Mesendoderm (in vitro differentiated cells): ENCODE data around the gene PARVA.
A peak's percentile ranks its signal among the peaks of the same experiment; 100 is the strongest.

Experiments
- DNase-seq: peaks from one replicate; pipeline ENCODE4 v3.0.0; 2013
- H2AK5ac ChIP-seq: 2 replicates; pipeline ENCODE4 v1.6.1; 2013; ENCODE audit warnings: low read length, inconsistent platforms
- H2BK120ac ChIP-seq: 2 replicates; pipeline ENCODE4 v1.6.1; 2013; ENCODE audit warnings: low read depth, mild to moderate bottlenecking, low read length, moderate library complexity, mixed read lengths
- H2BK15ac ChIP-seq: replicated peaks from 2 replicates; pipeline ENCODE4 v1.6.1; 2013; ENCODE audit warnings: low read depth, mild to moderate bottlenecking, moderate library complexity
- H2BK5ac ChIP-seq: 2 replicates; pipeline ENCODE4 v1.6.1; 2013; ENCODE audit warnings: low read length, inconsistent platforms
- H3K18ac ChIP-seq: 2 replicates; pipeline ENCODE4 v1.6.1; 2013; ENCODE audit warnings: mild to moderate bottlenecking, low read length, mixed read lengths
- H3K23ac ChIP-seq: one replicate; pipeline ENCODE4 v1.6.1; 2013; ENCODE audit warnings: low read length
- H3K27ac ChIP-seq: 2 replicates; pipeline ENCODE4 v1.5.1; 2013; ENCODE audit warnings: low read depth, mild to moderate bottlenecking, inconsistent platforms, low read length, moderate library complexity
- H3K27me3 ChIP-seq: 2 replicates; pipeline ENCODE4 v1.6.1; 2013; ENCODE audit warnings: low read length, control low read depth, mild to moderate bottlenecking, inconsistent platforms; ENCODE audit not compliant: insufficient read depth, poor library complexity
- H3K36me3 ChIP-seq: 2 replicates; pipeline ENCODE4 v1.6.1; 2013; ENCODE audit warnings: low read length, inconsistent platforms; ENCODE audit not compliant: control insufficient read depth, insufficient read depth
- H3K4ac ChIP-seq: one replicate; pipeline ENCODE4 v1.6.1; 2013; ENCODE audit warnings: low read depth, mild to moderate bottlenecking, low read length, moderate library complexity
- H3K4me1 ChIP-seq: 2 replicates; pipeline ENCODE4 v1.6.1; 2013; ENCODE audit warnings: low read depth, low read length, inconsistent platforms; ENCODE audit not compliant: control insufficient read depth
- H3K4me2 ChIP-seq: 2 replicates; pipeline ENCODE4 v1.6.1; 2013; ENCODE audit warnings: low read length
- H3K4me3 ChIP-seq: 2 replicates; pipeline ENCODE4 v1.5.1; 2013; ENCODE audit warnings: mild to moderate bottlenecking, low read length
- H3K56ac ChIP-seq: one replicate; pipeline ENCODE4 v1.6.1; 2013; ENCODE audit warnings: low read length
- H3K79me1 ChIP-seq: 2 replicates; pipeline ENCODE4 v1.6.1; 2013; ENCODE audit warnings: low read length, inconsistent platforms
- H3K79me2 ChIP-seq: 2 replicates; pipeline ENCODE4 v1.6.1; 2013; ENCODE audit warnings: mild to moderate bottlenecking, low read length; ENCODE audit not compliant: control insufficient read depth, insufficient read depth
- H3K9ac ChIP-seq: 2 replicates; pipeline ENCODE4 v1.6.1; 2013; ENCODE audit warnings: low read length, inconsistent platforms
- H4K5ac ChIP-seq: one replicate; pipeline ENCODE4 v1.6.1; 2013; ENCODE audit warnings: low read length
- H4K8ac ChIP-seq: one replicate; pipeline ENCODE4 v1.6.1; 2013; ENCODE audit warnings: low read depth, mild to moderate bottlenecking, control low read depth, low read length, moderate library complexity
- WGBS: extraction: QIAGEN DNeasy Blood & Tissue Kit; methylation state at CpG from one replicate; pipeline ENCODE4 v1.1.7; 2013; ENCODE audit warnings: low lambda C conversion rate, missing lambda C conversion rate; ENCODE audit not compliant: insufficient coverage; ENCODE audit errors: extremely low coverage; 5-methylcytosine and 5-hydroxymethylcytosine counted together

Gene PARVA

DNA sequence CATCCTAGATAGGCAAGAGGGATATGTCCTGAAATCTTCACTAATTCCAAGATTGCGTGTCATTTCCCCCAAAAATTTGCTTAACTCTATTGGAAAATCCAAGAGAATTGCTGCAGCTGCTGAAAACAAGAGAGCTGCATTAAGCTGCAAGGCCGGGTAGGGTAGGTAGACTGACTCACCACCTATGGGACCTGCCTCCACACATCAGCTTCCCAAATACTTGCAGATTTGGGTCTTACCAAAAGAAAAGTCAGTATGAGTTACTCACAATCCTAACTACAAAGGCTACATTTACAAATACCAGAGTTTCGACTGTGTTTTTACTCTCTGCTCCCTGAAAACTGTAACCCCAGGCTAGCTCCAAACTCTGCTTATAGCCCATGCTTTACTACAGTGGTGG lies 154.3 kb downstream of the PARVA start:
- no peak overlapping the region for H4K8ac ChIP-seq
- H3K4me3 ChIP-seq = no peak overlapping the region
- H3K4me2 ChIP-seq = no peak overlapping the region
- no peak overlapping the region for H3K27ac ChIP-seq
- H4K5ac ChIP-seq = no peak overlapping the region
- no peaks in the 10 kb centered on the region for H3K27me3 ChIP-seq
- no peak for DNase-seq
- H3K79me1 ChIP-seq = no peaks in the 10 kb centered on the region
- no peak overlapping the region for H2AK5ac ChIP-seq
- H2BK15ac ChIP-seq = no peak overlapping the region
- no peak overlapping the region for H3K9ac ChIP-seq
- WGBS = no CpG with 5 or more reads among the region's 3 CpGs
- H3K4me1 ChIP-seq = no peaks in the 10 kb centered on the region
- H3K36me3 ChIP-seq = no peaks in the 10 kb centered on the region
- H3K4ac ChIP-seq = no peak overlapping the region
- no peak overlapping the region for H3K56ac ChIP-seq
- no peaks in the 10 kb centered on the region for H3K79me2 ChIP-seq
- H2BK5ac ChIP-seq = no peak overlapping the region
- H3K18ac ChIP-seq = no peak overlapping the region
- no peak overlapping the region for H2BK120ac ChIP-seq
- H3K23ac ChIP-seq = no peak overlapping the region

DNA sequence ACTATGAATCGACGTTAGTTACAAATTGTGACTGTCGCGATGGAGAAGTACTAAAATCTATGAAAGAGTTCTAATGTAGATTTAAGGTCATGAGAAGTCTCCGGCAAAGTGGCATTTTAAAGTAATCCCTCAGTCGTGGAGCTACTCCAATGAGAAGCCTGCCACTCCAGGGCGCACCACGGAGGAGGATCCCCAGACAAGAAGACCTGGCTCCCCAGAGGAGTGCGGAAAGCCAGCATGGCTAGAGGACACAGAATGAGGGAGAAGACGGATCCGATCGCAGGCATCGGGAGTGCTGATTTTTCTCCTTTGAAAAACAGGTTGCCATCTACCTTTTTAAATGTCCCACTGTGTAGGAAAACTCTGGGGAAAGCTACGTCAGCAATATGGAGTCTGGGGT lies 155.2 kb downstream of the PARVA start:
- Histone ChIP-seq H3K36me3 (no peaks in the 10 kb centered on the region), H3K56ac (no peak overlapping the region), H2AK5ac (no peak overlapping the region), H3K4me2 (no peak overlapping the region), H2BK15ac (no peak overlapping the region), H3K27ac (no peak overlapping the region), H4K5ac (no peak overlapping the region), H3K4me3 (no peak overlapping the region), H4K8ac (no peak overlapping the region), H3K4ac (no peak overlapping the region), H3K23ac (no peak overlapping the region), H3K79me2 (no peaks in the 10 kb centered on the region), H3K18ac (no peak overlapping the region), H3K27me3 (no peaks in the 10 kb centered on the region), H2BK120ac (no peak overlapping the region), H2BK5ac (no peak overlapping the region), H3K4me1 (no peaks in the 10 kb centered on the region), H3K9ac (no peak overlapping the region), H3K79me1 (no peaks in the 10 kb centered on the region)
- no CpG with 5 or more reads among the region's 14 CpGs for WGBS
- no peak for DNase-seq

DNA sequence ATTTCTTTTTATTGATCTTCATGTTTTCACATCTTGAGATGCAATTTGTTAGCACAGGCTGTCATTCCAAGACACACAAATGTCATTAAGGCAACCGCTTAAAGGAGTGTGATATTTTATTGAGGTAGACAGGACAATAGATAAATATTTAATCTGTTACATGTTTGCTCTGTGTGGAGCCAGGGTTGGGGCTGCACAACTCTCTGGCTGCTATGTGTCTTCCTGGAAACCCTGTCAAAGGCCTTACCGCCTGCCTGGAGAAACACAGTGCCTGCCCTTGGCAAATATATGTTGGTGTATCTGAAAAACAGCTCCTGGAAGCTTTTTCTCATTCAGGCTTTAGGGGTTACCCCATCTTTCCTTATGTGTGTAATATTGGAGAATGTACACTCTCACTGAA lies 157.2 kb downstream of the PARVA start:
- H3K4me3 ChIP-seq = no peak overlapping the region
- no peak overlapping the region for H3K56ac ChIP-seq
- no peak overlapping the region for H3K23ac ChIP-seq
- no peaks in the 10 kb centered on the region for H3K27me3 ChIP-seq
- no peak overlapping the region for H3K9ac ChIP-seq
- no peaks in the 10 kb centered on the region for H3K79me2 ChIP-seq
- H3K27ac ChIP-seq = no peak overlapping the region
- H3K79me1 ChIP-seq = no peaks in the 10 kb centered on the region
- WGBS = no CpG with 5 or more reads among the region's 2 CpGs
- no peak overlapping the region for H3K18ac ChIP-seq
- H3K36me3 ChIP-seq = no peaks in the 10 kb centered on the region
- no peak overlapping the region for H3K4ac ChIP-seq
- no peak overlapping the region for H2BK5ac ChIP-seq
- no peaks in the 10 kb centered on the region for H3K4me1 ChIP-seq
- no peak overlapping the region for H2BK15ac ChIP-seq
- H2AK5ac ChIP-seq = no peak overlapping the region
- no peak for DNase-seq
- no peak overlapping the region for H3K4me2 ChIP-seq
- H4K5ac ChIP-seq = no peak overlapping the region
- H4K8ac ChIP-seq = no peak overlapping the region
- H2BK120ac ChIP-seq = no peak overlapping the region

DNA sequence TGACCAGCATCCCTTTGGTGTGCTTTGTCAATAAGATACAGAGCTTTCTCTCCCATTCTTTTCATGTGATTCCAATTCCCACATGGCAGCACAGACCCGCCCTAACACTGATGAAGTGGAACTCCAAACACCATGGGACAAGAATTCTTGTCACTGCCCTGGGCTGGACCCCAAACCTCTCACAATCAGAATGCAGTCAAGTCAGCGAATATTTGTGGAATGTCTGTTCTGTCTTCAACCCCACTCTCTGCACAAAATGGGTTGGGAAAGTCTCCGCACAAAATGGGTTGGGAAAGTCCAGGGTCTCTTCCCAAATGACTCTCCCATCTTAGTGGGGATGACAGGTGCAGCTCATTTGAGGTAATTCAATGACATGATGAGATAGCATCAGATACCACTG lies 157.9 kb downstream of the PARVA start:
- Histone ChIP-seq H3K4ac (no peak overlapping the region), H3K36me3 (no peaks in the 10 kb centered on the region), H3K56ac (no peak overlapping the region), H2BK15ac (no peak overlapping the region), H3K79me1 (no peaks in the 10 kb centered on the region), H4K5ac (no peak overlapping the region), H3K18ac (no peak overlapping the region), H3K23ac (no peak overlapping the region), H3K9ac (no peak overlapping the region), H3K27ac (no peak overlapping the region), H3K27me3 (no peaks in the 10 kb centered on the region), H3K4me3 (no peak overlapping the region), H3K79me2 (no peaks in the 10 kb centered on the region), H2AK5ac (no peak overlapping the region), H3K4me1 (no peaks in the 10 kb centered on the region), H3K4me2 (no peak overlapping the region), H2BK5ac (no peak overlapping the region), H4K8ac (no peak overlapping the region), H2BK120ac (no peak overlapping the region)
- DNase-seq = no peak
- no CpG with 5 or more reads among the region's 3 CpGs for WGBS

DNA sequence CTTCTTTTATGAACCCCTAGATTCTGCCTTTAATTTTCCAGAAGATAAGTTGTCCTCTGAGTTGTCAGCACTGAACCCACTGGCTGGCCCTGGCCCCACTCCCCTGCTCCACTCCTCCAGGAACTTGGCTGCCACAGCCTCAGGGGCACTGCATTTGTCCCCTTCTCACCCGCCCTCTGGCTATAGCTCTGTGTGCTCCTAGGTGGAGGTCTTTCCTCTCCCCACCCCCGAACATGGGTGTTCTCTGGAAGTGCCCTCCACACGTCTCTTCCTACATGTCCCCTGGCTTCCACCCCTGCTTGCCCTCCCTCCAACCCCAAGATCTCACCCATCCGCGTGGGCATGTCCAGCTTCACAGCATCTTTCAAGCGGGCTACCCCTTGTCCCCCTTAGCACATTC lies 159.2 kb downstream of the PARVA start:
- Histone ChIP-seq H3K4me3 (no peak overlapping the region), H3K27me3 (no peaks in the 10 kb centered on the region), H3K79me2 (no peaks in the 10 kb centered on the region), H4K5ac (no peak overlapping the region), H3K9ac (no peak overlapping the region), H2BK120ac (no peak overlapping the region), H3K79me1 (no peaks in the 10 kb centered on the region), H4K8ac (no peak overlapping the region), H3K4me1 (no peaks in the 10 kb centered on the region), H3K4ac (no peak overlapping the region), H2BK15ac (no peak overlapping the region), H3K4me2 (no peak overlapping the region), H3K18ac (no peak overlapping the region), H2AK5ac (no peak overlapping the region), H3K56ac (no peak overlapping the region), H3K36me3 (no peaks in the 10 kb centered on the region), H3K23ac (no peak overlapping the region), H2BK5ac (no peak overlapping the region), H3K27ac (no peak overlapping the region)
- no peak for DNase-seq
- WGBS = no CpG with 5 or more reads among the region's 6 CpGs

DNA sequence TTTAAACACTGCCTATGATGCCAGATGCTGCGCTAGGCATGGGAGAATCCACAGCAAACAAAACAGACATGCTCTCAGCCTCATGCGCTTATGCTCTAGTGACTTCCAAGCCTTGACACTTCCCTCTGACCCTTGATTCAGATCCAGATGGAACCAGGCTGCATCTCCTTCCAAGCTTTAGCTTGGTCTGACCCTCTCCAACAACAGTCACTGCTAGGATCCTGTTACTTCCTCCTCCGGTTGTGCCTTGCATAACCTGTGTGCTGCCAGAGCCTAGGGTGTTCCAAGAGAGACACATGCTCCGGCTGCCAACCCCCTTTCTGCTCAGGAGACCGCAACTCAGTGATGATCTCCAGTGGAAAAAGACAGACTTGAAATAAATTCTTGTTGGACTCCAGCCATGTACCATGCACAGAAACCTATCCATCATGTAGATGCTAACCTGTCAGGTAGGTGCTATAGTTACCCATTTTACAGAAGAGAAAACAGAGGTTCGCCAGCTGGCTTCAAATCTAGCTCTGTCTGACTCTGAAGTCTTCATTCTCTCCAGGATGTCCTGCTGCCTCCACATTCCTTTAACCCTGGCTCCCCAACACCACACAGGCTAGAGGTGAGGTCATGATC lies 160.5 kb downstream of the PARVA start:
- Histone ChIP-seq H2AK5ac (no peak overlapping the region), H3K27ac (no peak overlapping the region), H3K4ac (no peak overlapping the region), H3K18ac (no peak overlapping the region), H4K5ac (no peak overlapping the region), H3K36me3 (no peaks in the 10 kb centered on the region), H2BK15ac (no peak overlapping the region), H3K79me2 (no peaks in the 10 kb centered on the region), H3K79me1 (no peaks in the 10 kb centered on the region), H3K27me3 (no peaks in the 10 kb centered on the region), H3K23ac (no peak overlapping the region), H3K4me1 (no peaks in the 10 kb centered on the region), H3K56ac (peak overlapping the region; percentile 3), H2BK5ac (no peak overlapping the region), H3K4me3 (no peak overlapping the region), H3K4me2 (no peak overlapping the region), H3K9ac (no peak overlapping the region), H2BK120ac (no peak overlapping the region), H4K8ac (no peak overlapping the region)
- no CpG with 5 or more reads among the region's 6 CpGs for whole genome bisulfite sequencing
- peak; percentile 31 for DNase-seq
